ENCODE measurements around the gene AOPEP. TPM values are rescaled to one million over a fixed set of nuclear protein-coding genes. Genes with fewer than 3 reads are reported as not detected.

AOPEP gene
- total RNA-seq, 1 experiment from 2014 or later: 89.5 TPM

- H3K27ac Mint-ChIP-seq (ENCODE audit: unreplicated experiment): no peak overlapping the region
- intact Hi-C loops (cut with micrococcal nuclease; ENCODE audit: unreplicated experiment): no loop called here
- peaks cover 6% of the 10 kb centered on the region for H3K36me3 Mint-ChIP-seq (ENCODE audit: insufficient read depth, unreplicated experiment)
- CTCF ChIA-PET: interaction anchor here (0.6 to 0.7 kb wide), 2 partner anchors 11 to 67 kb away, joined by 4 to 9 read pairs; no protein-coding TSS in a partner anchor
- BruUV-seq (replicated peaks): no TSS peak
- H3K9me3 Mint-ChIP-seq (ENCODE audit: low read depth, unreplicated experiment): peaks cover 2% of the 10 kb centered on the region
- H3K4me3 Mint-ChIP-seq (ENCODE audit: low read depth, unreplicated experiment): no peak overlapping the region
- H3K27me3 Mint-ChIP-seq (ENCODE audit: unreplicated experiment): no peaks in the 10 kb centered on the region
- peaks cover 74% of the 10 kb centered on the region for H3K4me1 Mint-ChIP-seq (ENCODE audit: low read depth, unreplicated experiment)
- no peak for TF ChIP-seq CTCF (IDR thresholded peaks at IDR 0.05; ENCODE audit: unreplicated experiment)
- DNase-seq: no peak
These were observed 208.4 kb downstream of the AOPEP start for GRCh38 chr9:94934816-94935328.

- intact Hi-C loops (cut with micrococcal nuclease; ENCODE audit: unreplicated experiment): no loop called here
- TF ChIP-seq CTCF (IDR thresholded peaks at IDR 0.05; ENCODE audit: unreplicated experiment): no peak
- Mint-ChIP-seq H3K4me1 (ENCODE audit: low read depth, unreplicated experiment) (peaks cover 69% of the 10 kb centered on the region), H3K9me3 (ENCODE audit: low read depth, unreplicated experiment) (peaks cover 2% of the 10 kb centered on the region), H3K27me3 (ENCODE audit: unreplicated experiment) (no peaks in the 10 kb centered on the region), H3K4me3 (ENCODE audit: low read depth, unreplicated experiment) (no peak overlapping the region), H3K36me3 (ENCODE audit: insufficient read depth, unreplicated experiment) (peaks cover 6% of the 10 kb centered on the region), H3K27ac (ENCODE audit: unreplicated experiment) (no peak overlapping the region)
- CTCF ChIA-PET: no interaction called here
- no peak for DNase-seq
- BruUV-seq (replicated peaks): no TSS peak
These were observed 208.9 kb downstream of the AOPEP start for GRCh38 chr9:94935396-94935795.

GRCh38 chr9:94936419-94936818 lies 209.9 kb downstream of the AOPEP start:
- Mint-ChIP-seq H3K27ac (ENCODE audit: unreplicated experiment) (peak overlapping the region; percentile 7), H3K4me3 (ENCODE audit: low read depth, unreplicated experiment) (no peak overlapping the region), H3K4me1 (ENCODE audit: low read depth, unreplicated experiment) (peaks cover 71% of the 10 kb centered on the region), H3K9me3 (ENCODE audit: low read depth, unreplicated experiment) (no peaks in the 10 kb centered on the region), H3K36me3 (ENCODE audit: insufficient read depth, unreplicated experiment) (peaks cover 6% of the 10 kb centered on the region), H3K27me3 (ENCODE audit: unreplicated experiment) (no peaks in the 10 kb centered on the region)
- DNase-seq: no peak
- TF ChIP-seq CTCF (IDR thresholded peaks at IDR 0.05; ENCODE audit: unreplicated experiment): no peak
- intact Hi-C loops (cut with micrococcal nuclease; ENCODE audit: unreplicated experiment): no loop called here
- BruUV-seq (replicated peaks): no TSS peak
- CTCF ChIA-PET: no interaction called here

- intact Hi-C loops (cut with micrococcal nuclease; ENCODE audit: unreplicated experiment): no loop called here
- DNase-seq: no peak
- TF ChIP-seq CTCF (IDR thresholded peaks at IDR 0.05; ENCODE audit: unreplicated experiment): no peak
- no peak overlapping the region for H3K4me3 Mint-ChIP-seq (ENCODE audit: low read depth, unreplicated experiment)
- H3K4me1 Mint-ChIP-seq (ENCODE audit: low read depth, unreplicated experiment): peaks cover 71% of the 10 kb centered on the region
- peaks cover 6% of the 10 kb centered on the region for H3K36me3 Mint-ChIP-seq (ENCODE audit: insufficient read depth, unreplicated experiment)
- H3K27me3 Mint-ChIP-seq (ENCODE audit: unreplicated experiment): no peaks in the 10 kb centered on the region
- H3K9me3 Mint-ChIP-seq (ENCODE audit: low read depth, unreplicated experiment): no peaks in the 10 kb centered on the region
- peak overlapping the region; percentile 75 for H3K27ac Mint-ChIP-seq (ENCODE audit: unreplicated experiment)
- no TSS peak for BruUV-seq (replicated peaks)
- CTCF ChIA-PET: no interaction called here
These were observed 210.9 kb downstream of the AOPEP start for GRCh38 chr9:94937214-94937903.
